PFSK-1 (cell line): ENCODE data around the gene PAX2.

Experiments used
- FOXP2 ChIP-seq: optimal IDR thresholded peaks from 2 replicates; pipeline ENCODE3; 2011; ENCODE audit warnings: borderline replicate concordance, control low read depth, inconsistent platforms; ENCODE audit not compliant: insufficient read depth; ENCODE audit errors: extremely low read length, extremely low read depth
- POLR2AphosphoS5 ChIP-seq: IDR thresholded peaks from 2 replicates; pipeline ENCODE4 v1.6.1; 2012; ENCODE audit warnings: low read depth, mild to moderate bottlenecking, control low read depth, low read length, moderate library complexity
- REST ChIP-seq, 2 experiments: IDR thresholded peaks; 2 replicates each; pipeline versions ENCODE4 v1.6.1 to v1.8.0; 2011 to 2012; ENCODE audit warnings: low read depth in 2 of 2, low read length in 2 of 2, control low read depth in 1 of 2, inconsistent platforms in 1 of 2, mild to moderate bottlenecking in 1 of 2, moderate library complexity in 1 of 2; ENCODE audit not compliant: insufficient read depth in 1 of 2
- SIN3A ChIP-seq: IDR thresholded peaks from 2 replicates; pipeline ENCODE4 v1.6.1; 2012; ENCODE audit warnings: mild to moderate bottlenecking, low read length, moderate library complexity, borderline replicate concordance; ENCODE audit not compliant: insufficient read depth
- TAF1 ChIP-seq: IDR thresholded peaks from 2 replicates; pipeline ENCODE4 v1.6.1; 2012; ENCODE audit warnings: low read length, control low read depth, borderline replicate concordance; ENCODE audit not compliant: insufficient read depth

The PAX2 gene

GRCh38 chr10:100781145-100781665, 35.8 kb downstream of the PAX2 start:
- TF ChIP-seq FOXP2: no peak
- TF ChIP-seq POLR2AphosphoS5: no peak
- no peak for TF ChIP-seq REST (IDR thresholded peaks at IDR 0.05; ENCODE audit: insufficient read depth in 1 of 2, low read depth in 2 of 2, low read length in 2 of 2)
- no peak for TF ChIP-seq SIN3A
- TF ChIP-seq TAF1: no peak

- TF ChIP-seq SIN3A (no peak), POLR2AphosphoS5 (no peak), TAF1 (no peak), REST (IDR thresholded peaks at IDR 0.05; ENCODE audit: insufficient read depth in 1 of 2, low read depth in 2 of 2, low read length in 2 of 2) (no peak), FOXP2 (no peak)
Measured at GRCh38 chr10:100782461-100783244, 37.3 kb downstream of the PAX2 start.

- TF ChIP-seq SIN3A: no peak
- TF ChIP-seq REST (IDR thresholded peaks at IDR 0.05; ENCODE audit: insufficient read depth in 1 of 2, low read depth in 2 of 2, low read length in 2 of 2): no peak
- TF ChIP-seq POLR2AphosphoS5: no peak
- TF ChIP-seq TAF1: no peak
- no peak for TF ChIP-seq FOXP2
Measured at GRCh38 chr10:100784126-100784525, 38.7 kb downstream of the PAX2 start.

- TF ChIP-seq REST (IDR thresholded peaks at IDR 0.05; ENCODE audit: insufficient read depth in 1 of 2, low read depth in 2 of 2, low read length in 2 of 2) (no peak), FOXP2 (no peak), TAF1 (no peak), SIN3A (no peak), POLR2AphosphoS5 (no peak)
Measured at GRCh38 chr10:100786591-100786990, 41.2 kb downstream of the PAX2 start.
